Gastroesophageal sphincter (tissue), 3 donors: ENCODE results near the gene SCAND1.

Experiments used
- POLR2A ChIP-seq, 2 donors: fragments of 450-650 bp; IDR thresholded peaks; one replicate each; pipeline ENCODE4 v1.6.1; 2017; ENCODE audit warnings: antibody characterized with exemption in 2 of 2, mild to moderate bottlenecking in 2 of 2, moderate library complexity in 1 of 2
- POLR2AphosphoS5 ChIP-seq: sonication (generic); formaldehyde crosslinking; IDR thresholded peaks from one replicate; pipeline ENCODE4 v1.6.1; 2017; ENCODE audit warnings: antibody characterized with exemption
- TF ChIP-seq, protein P1 (sequence below), 4 experiments: fragments of 200-600 bp in 2 of 4; fragments of 450-650 bp in 2 of 4; sonication (generic) in 1 of 4; IDR thresholded peaks; one replicate each; pipeline ENCODE4 v1.5.1; 2017 to 2019; ENCODE audit warnings: antibody characterized with exemption in 4 of 4, mild to moderate bottlenecking in 2 of 4, moderate library complexity in 2 of 4

DNA sequence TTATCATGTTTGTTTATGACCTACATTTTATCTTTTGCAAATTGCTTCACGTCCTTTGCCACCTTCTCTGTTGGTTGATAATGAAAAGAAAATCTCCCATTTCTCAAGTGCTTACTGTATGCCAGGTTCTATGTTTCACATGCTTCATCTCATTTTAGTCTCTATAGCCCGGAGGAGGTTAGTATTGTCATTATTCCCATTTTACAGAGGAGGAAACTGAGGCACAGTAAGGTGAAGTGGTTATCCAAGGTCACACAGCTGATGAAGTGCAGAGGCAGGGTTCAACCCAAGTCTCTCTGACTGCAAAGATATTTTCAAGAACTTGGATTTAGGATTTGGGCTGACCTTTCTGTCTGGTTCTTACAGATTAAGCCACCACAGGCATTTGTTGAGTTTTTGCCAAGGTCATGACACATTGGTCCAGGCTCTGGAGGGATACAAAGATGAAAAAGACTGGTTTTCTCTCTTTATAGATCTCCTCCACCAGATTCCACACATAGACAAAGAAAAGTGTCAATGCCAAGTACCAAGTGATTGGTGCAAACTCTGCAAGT, 34.7 kb upstream of the SCAND1 start:
- TF ChIP-seq, protein P1, sequence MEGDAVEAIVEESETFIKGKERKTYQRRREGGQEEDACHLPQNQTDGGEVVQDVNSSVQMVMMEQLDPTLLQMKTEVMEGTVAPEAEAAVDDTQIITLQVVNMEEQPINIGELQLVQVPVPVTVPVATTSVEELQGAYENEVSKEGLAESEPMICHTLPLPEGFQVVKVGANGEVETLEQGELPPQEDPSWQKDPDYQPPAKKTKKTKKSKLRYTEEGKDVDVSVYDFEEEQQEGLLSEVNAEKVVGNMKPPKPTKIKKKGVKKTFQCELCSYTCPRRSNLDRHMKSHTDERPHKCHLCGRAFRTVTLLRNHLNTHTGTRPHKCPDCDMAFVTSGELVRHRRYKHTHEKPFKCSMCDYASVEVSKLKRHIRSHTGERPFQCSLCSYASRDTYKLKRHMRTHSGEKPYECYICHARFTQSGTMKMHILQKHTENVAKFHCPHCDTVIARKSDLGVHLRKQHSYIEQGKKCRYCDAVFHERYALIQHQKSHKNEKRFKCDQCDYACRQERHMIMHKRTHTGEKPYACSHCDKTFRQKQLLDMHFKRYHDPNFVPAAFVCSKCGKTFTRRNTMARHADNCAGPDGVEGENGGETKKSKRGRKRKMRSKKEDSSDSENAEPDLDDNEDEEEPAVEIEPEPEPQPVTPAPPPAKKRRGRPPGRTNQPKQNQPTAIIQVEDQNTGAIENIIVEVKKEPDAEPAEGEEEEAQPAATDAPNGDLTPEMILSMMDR (IDR thresholded peaks at IDR 0.05): no peak
- TF ChIP-seq POLR2AphosphoS5 (no peak), POLR2A (IDR thresholded peaks at IDR 0.05) (no peak)
